Measurements from ENCODE around the gene CAPRIN1. TPM values are rescaled to one million over a fixed set of nuclear protein-coding genes. Genes with fewer than 3 reads are reported as not detected.

The CAPRIN1 gene
- total and polyA plus RNA-seq, 10 of the 15 experiments (the other 5 are each of a cell fraction or from before 2014, with no cell fraction given): 50.4 to 228 (median 191) TPM

GRCh38 chr11:34098813-34099212, 47.3 kb downstream of the CAPRIN1 start:
- in situ Hi-C loops (cut with MboI): no loop called here
- H3K27ac ChIP-seq (ENCODE audit: control insufficient read depth, insufficient read depth): no peak overlapping the region
- TF ChIP-seq STAT3 (IDR thresholded peaks at IDR 0.05; ENCODE audit: low read depth, low read length) (no peak), FOXK2 (IDR thresholded peaks at IDR 0.05) (no peak), ZBED1 (IDR thresholded peaks at IDR 0.05; ENCODE audit: borderline replicate concordance) (no peak), FOXM1 (IDR thresholded peaks at IDR 0.05; ENCODE audit: low read depth, low read length) (no peak)

GRCh38 chr11:34104680-34105078, 53.1 kb downstream of the CAPRIN1 start:
- peaks cover 38% of the 10 kb centered on the region for H3K79me2 ChIP-seq (ENCODE audit: control insufficient read depth, insufficient read depth, low read length)
- FAIRE-seq (no peak), DNase-seq (ENCODE audit: low read depth, low spot score) (no peak), ATAC-seq (no peak)
- peak overlapping the region; percentile 89 for H3K27ac ChIP-seq (ENCODE audit: control insufficient read depth, insufficient read depth)
- H4K20me1 ChIP-seq (ENCODE audit: control insufficient read depth, insufficient read depth): no peaks in the 10 kb centered on the region
- H2AFZ ChIP-seq (ENCODE audit: control insufficient read depth, low read depth, low read length): peak overlapping the region; percentile 83
- under 1% methylated on average over 6 of the region's 6 CpGs for WGBS (ENCODE audit: insufficient coverage, insufficient replicate concordance, low lambda C conversion rate, missing lambda C conversion rate)
- intact Hi-C loops (cut with micrococcal nuclease; ENCODE audit: unreplicated experiment) (loop anchor here (1.0 to 5.0 kb wide), 3 partner anchors 53 to 254 kb away; partner anchors contain the start of genes ABTB2 and CAPRIN1), in situ Hi-C loops (cut with MboI) (no loop called here)
- CTCF ChIA-PET: interaction anchor here (0.9 to 2.1 kb wide), 7 partner anchors 9 to 56 kb away, joined by 3 to 5 read pairs (median 4); partner anchors contain the start of gene CAPRIN1
- no TSS peak for BruUV-seq (replicated peaks)
- H3K36me3 ChIP-seq (ENCODE audit: control insufficient read depth in 2 of 2, insufficient read depth in 2 of 2, low read length in 1 of 2): peaks cover 2 to 14% of the 10 kb centered on the region in 2 experiments; a peak in 3 of 4 replicates
- SMC1A ChIA-PET (ENCODE audit: uncharacterized antibody, unreplicated experiment): interaction anchor here (0.6 to 2.4 kb wide), 6 partner anchors 8 to 148 kb away, joined by 3 to 9 read pairs (median 4); no protein-coding TSS in a partner anchor
- POLR2A ChIA-PET: interaction anchor here (0.6 to 2.0 kb wide), 7 partner anchors 9 to 57 kb away, joined by 3 to 14 read pairs (median 4); partner anchors contain the start of gene CAPRIN1
- no peaks in the 10 kb centered on the region for H3K9me3 ChIP-seq (replicated peaks; ENCODE audit: control insufficient read depth, insufficient read depth, low read length)
- H3K9ac ChIP-seq (ENCODE audit: control insufficient read depth, insufficient read depth, low read length): peak overlapping the region; percentile 85
- peak overlapping the region; percentile 94 for H3K4me2 ChIP-seq (ENCODE audit: control insufficient read depth, insufficient read depth)
- TF ChIP-seq GABPA (IDR thresholded peaks at IDR 0.05; ENCODE audit: low read depth): no peak
- no peaks in the 10 kb centered on the region for H3K27me3 ChIP-seq (replicated peaks in 1 of 2; ENCODE audit: control insufficient read depth in 2 of 2, insufficient read depth in 2 of 2, low read length in 1 of 2)
- peak overlapping the region; percentile 95; the same call in 1 of the 2 replicates for H3K4me3 ChIP-seq
- H3K4me1 ChIP-seq (ENCODE audit: control insufficient read depth, insufficient read depth, low read length): peaks cover 15% of the 10 kb centered on the region
- RAD21 ChIA-PET (ENCODE audit: unreplicated experiment): interaction anchor here (0.7 to 2.6 kb wide), 4 partner anchors 40 to 253 kb away, joined by 4 to 8 read pairs (median 5); partner anchors contain the start of genes ABTB2 and CAPRIN1

More at GRCh38 chr11:34098813-34099212, 47.3 kb downstream of the CAPRIN1 start:
- no peaks in the 10 kb centered on the region for H4K20me1 ChIP-seq (ENCODE audit: control insufficient read depth, insufficient read depth)
- H2AFZ ChIP-seq (ENCODE audit: control insufficient read depth, low read depth, low read length): no peak overlapping the region
- no peaks in the 10 kb centered on the region for H3K9me3 ChIP-seq (replicated peaks; ENCODE audit: control insufficient read depth, insufficient read depth, low read length)
- no peak for ATAC-seq
- no peak overlapping the region for H3K4me2 ChIP-seq (ENCODE audit: control insufficient read depth, insufficient read depth)
- H3K4me3 ChIP-seq: no peak overlapping the region
- RAD21 ChIA-PET (ENCODE audit: unreplicated experiment): interaction anchor here (2.5 kb wide), 1 partner anchor 102 kb away, joined by 7 read pairs; no protein-coding TSS in a partner anchor
- H3K36me3 ChIP-seq (ENCODE audit: control insufficient read depth in 2 of 2, insufficient read depth in 2 of 2, low read length in 1 of 2): peaks cover 3 to 49% of the 10 kb centered on the region in 2 experiments
- H3K4me1 ChIP-seq (ENCODE audit: control insufficient read depth, insufficient read depth, low read length): peaks cover 2% of the 10 kb centered on the region
- FAIRE-seq: no peak
- CTCF ChIA-PET: interaction anchor here (0.6 to 1.6 kb wide), 3 partner anchors 10 to 13 kb away, joined by 4 to 7 read pairs (median 4); no protein-coding TSS in a partner anchor
- H3K79me2 ChIP-seq (ENCODE audit: control insufficient read depth, insufficient read depth, low read length): no peaks in the 10 kb centered on the region
- H3K9ac ChIP-seq (ENCODE audit: control insufficient read depth, insufficient read depth, low read length): no peak overlapping the region
- BruUV-seq (replicated peaks): no TSS peak
- WGBS (ENCODE audit: insufficient coverage, insufficient replicate concordance, low lambda C conversion rate, missing lambda C conversion rate): 70% methylated on average over 2 of the region's 2 CpGs
- no peak for DNase-seq (ENCODE audit: low read depth, low spot score)
- intact Hi-C loops (cut with micrococcal nuclease; ENCODE audit: unreplicated experiment): no loop called here
- no peaks in the 10 kb centered on the region for H3K27me3 ChIP-seq (replicated peaks in 1 of 2; ENCODE audit: control insufficient read depth in 2 of 2, insufficient read depth in 2 of 2, low read length in 1 of 2)
- SMC1A ChIA-PET (ENCODE audit: uncharacterized antibody, unreplicated experiment): interaction anchor here (0.7 to 2.4 kb wide), 8 partner anchors 10 to 98 kb away, joined by 3 to 11 read pairs (median 4); no protein-coding TSS in a partner anchor
- POLR2A ChIA-PET: interaction anchor here (0.6 to 1.1 kb wide), 3 partner anchors 13 to 1062 kb away, joined by 3 to 5 read pairs (median 3); no protein-coding TSS in a partner anchor

Measured in GM12878 (cell line).